ENCODE measurements around the gene MEF2B.
A peak's percentile ranks its signal among the peaks of the same experiment; 100 is the strongest.
"Not testable (repeated sequence)": the region's sequence is repeated elsewhere in the genome, so short reads cannot be mapped to it uniquely, and the experiment has no call there.

Gene MEF2B

DNA sequence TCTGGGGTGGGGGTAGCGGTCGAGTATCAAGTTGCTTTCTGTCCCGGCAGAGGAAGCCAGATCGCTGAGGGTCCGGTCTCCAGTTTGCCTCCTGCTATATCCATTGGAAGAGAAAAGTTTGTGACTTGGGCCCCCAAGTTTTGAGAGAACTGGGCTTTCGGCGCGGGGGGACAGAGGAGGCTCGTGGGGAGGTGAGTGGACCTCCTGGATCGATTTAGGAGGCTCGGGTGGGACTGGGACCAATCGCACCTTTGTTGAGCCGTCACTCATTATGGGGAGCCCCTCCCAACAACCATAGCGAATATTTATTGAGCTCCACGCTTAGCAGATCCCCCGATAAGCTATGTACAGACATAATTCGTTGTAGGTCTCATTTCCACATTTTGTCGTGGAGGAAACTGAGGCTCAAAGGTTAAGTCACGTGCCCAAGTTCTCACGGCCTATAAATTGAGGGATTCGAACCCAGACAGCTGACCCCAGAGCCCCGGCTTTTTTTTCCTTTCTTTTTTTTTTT lies 22.9 kb upstream of the MEF2B start:
- no peak for DNase-seq

DNA sequence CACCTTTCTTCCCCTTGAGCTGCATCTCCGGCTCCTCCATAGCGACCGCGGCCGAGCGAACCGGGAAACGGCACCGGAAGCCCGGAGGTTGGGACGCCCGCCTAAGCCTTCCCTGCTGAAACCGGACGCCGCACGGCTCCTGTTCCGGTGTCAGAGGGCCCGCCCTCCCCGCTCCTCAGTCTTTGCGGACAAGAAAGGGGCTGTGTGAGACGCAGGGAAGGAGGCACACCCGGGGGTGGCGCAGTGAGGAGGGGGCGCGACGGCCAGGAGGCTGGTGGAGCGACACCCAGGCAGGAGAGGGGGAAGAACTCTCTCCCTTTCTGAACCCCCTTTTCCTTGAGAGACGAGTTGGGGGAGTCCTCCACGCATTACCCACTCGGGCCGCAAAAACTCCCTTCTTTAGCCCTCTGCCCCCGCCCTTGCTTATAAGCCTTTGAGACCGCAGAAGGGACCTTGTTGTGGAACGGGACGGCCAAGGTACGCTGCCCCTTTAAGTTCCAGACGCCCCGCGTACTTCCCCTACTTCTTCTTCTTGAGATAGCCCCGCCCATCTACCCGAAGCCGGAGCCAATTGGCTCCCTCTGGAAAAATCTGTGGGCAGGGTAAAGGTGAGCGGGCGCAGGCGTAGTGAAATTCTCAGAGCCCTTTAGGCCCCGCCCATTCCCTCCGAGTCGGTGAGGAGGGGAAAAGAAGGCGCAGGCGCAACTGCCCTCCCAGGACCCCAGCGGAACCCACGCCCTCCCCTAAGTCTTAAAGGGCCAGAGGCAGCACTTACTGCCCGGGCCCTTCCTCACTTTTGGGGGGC lies 22.2 kb upstream of the MEF2B start, which contains the start of the genes BORCS8 and RFXANK:
Gene BORCS8, minus strand, starts transcription at position 75 of the 805 bp plus-strand sequence. Its CDS starts 35 bp downstream, at position 40.
Gene RFXANK, plus strand, starts transcription at position 181 of the 805 bp plus-strand sequence. CDS start 1,689 bp downstream, outside the sequence.
- DNase-seq: peak; percentile 98

DNA sequence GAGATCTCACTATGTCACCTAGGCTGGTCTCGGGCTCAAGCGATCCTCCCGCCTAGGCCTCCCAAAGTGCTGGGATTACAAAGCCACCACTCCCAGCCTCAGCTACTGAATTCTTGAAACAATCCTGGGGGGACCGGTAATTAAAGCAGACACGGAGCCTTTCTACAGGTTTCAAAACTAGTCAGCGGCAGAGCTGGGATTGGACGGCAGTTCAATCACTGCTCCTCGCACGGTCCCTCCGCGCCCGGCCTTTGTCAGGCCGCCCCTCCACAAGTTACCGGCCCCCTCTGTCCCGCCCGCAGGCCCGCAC lies 21.7 kb upstream of the MEF2B start:
- no peak for DNase-seq

DNA sequence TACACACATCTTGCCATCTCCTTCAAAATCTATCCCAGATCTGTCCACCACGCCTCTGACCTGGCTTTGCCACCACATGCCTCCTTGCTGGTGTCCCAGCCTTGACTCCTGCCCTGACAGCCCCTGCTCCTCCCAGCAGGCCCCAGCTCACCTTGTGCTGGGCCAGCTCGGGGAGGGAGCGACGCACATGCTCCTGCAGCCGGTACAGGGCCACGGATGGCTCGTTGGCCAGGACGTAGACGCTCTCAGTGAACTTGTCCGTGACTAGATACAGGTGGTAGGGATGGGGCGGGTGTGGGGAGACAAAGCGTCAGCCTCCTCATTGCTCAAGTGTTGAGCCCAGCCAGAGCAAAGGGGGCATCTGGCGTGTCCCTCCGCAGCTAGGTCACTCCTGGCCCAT lies 16.7 kb upstream of the MEF2B start:
- DNase-seq: no peak

DNA sequence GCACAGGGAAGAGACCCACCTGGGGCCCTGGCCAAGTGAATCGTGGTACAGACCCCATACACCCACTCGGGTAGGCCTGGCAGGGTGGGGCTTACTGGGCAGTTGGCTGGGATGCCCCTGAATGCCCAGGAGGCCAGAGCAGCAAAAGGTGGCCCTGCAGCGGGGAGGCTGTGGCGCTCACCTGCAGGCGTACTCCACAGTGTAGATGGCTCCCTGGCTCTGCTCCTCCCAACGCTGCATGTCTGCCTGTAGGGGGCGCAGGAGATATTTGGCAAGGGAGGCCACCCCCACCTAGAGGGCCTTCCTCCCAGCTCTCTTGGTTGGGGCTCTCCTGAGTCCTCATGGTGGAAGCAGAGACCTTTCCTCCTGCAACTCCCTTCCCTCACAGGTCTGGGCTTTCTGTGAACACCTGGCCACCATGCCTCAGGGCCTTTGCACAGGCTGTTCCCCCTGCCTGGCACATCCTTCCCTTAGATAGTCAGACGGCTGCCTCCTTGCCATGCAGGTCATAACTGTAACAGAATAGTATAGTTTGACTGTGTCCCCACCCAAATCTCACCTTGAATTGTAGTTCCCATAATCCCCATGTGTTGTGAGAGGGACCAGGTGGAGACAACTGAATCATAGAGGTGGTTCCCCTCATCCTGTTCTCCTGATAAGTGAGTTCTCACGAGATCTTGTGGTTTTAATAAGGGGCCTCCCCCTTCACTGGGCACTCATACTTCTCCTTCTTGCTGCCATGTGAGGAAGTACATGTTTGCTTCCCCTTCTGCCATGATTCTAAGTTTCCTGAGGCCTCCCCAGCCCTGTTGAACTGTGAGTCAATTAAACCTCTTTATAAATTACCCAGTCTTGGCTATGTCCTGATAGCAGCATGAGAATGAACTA lies 16.0 kb upstream of the MEF2B start:
- peak; percentile 17 for DNase-seq

DNA sequence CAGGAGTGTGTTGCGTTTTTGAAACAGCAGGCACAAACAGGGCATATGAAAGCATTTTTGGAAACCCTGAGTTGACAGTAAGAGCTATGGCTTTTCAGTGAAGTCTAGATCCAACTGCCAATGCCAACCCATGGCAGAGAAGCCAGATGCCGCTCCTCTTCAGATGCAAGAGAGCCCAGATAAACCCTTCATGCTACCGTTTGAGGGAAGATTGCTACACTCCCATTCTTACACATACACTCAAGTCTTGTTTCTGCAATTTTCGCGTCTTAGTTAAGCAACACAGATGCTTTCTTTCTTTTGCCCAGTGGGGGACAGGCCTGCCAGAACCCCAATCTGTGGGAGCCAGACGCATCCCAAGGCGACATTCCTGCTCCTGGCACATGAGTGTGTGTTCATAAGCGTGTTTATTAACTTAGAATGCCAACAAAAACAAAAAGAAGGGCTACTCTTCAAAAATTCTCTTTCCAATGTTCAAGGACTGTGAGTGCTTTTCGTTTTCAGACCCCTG lies 11.5 kb upstream of the MEF2B start:
- DNase-seq: no peak

DNA sequence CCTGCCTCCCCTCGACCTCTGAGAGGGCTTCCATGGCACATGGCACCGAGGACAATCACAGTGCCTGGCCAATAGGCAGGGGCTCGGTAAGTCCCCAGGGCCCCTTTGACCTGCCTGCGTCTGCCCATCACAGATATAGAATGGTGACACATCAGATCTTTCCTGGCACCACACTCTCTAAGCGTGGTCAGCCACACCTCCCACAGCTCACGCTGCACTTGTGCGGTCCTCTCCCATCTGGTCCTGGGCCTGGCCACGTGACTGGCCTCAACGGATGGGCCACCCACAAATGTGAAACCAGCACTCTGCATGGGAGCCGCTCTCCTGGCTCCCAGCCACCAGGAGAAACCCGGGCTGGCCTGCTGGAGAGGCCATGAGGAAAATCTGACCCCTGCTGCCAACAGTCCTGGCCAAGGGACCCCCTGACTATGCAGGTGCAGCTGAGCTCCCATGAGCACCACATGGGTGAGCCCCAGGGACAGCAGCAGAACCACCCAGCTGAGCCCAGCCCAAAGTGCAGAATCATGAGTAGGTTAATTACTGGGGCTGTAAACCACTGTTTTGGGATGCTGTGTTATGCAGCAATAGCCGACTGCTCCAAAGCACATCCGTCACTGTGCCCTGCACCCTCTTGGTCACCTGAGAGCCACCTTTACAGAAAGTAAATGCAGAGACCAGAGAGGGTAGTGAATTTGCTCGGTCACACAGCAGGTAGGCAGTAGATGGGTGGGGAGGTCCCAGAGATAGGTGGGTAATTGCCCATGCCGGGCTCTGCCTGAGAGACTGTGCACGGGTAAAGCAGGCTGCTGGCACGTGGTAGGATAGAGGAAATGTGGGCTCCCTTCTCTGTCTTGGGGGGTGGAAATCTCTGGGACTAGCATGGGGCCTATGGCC lies 9.7 kb upstream of the MEF2B start:
- no peak for DNase-seq

DNA sequence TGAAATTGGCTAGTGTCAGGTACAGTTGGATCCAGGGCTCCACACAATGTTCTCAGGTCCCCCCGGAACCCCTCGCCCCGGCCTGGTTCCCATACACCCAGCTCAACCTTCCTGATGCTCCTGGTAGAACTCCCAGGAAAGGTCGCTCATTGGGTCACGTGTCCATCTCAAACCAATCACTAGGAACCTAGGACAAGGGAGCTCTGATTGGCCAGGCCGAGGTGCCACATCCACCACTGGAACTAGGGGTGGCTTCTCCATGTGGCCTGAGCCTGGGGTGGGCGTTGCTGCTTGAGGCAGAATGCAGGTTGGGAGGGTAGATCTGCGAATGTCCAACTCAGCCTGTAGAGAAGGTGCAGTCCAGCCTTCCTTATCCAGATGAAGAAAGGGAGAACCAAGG lies 6.9 kb upstream of the MEF2B start:
- no peak for DNase-seq

DNA sequence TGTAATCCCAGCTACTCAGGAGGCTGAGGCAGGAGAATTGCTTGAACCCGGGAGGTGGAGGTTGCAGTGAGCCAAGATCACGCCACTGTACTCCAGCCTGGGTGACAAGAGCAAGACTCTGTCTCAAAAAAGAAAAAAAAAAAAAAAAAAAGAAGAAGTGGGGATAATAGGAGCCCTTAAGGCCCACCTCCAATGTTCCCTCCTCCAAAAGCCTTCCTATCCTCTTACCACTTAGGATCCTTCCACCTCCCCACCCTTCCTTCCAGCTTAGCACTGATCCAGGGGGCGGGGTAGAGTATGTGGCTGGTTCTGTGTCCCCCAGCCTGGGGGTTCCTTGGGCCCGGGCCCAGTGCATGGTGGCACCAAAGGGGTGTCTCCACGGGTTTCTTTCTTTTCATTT lies 3.2 kb upstream of the MEF2B start:
- not testable (repeated sequence) for DNase-seq

DNA sequence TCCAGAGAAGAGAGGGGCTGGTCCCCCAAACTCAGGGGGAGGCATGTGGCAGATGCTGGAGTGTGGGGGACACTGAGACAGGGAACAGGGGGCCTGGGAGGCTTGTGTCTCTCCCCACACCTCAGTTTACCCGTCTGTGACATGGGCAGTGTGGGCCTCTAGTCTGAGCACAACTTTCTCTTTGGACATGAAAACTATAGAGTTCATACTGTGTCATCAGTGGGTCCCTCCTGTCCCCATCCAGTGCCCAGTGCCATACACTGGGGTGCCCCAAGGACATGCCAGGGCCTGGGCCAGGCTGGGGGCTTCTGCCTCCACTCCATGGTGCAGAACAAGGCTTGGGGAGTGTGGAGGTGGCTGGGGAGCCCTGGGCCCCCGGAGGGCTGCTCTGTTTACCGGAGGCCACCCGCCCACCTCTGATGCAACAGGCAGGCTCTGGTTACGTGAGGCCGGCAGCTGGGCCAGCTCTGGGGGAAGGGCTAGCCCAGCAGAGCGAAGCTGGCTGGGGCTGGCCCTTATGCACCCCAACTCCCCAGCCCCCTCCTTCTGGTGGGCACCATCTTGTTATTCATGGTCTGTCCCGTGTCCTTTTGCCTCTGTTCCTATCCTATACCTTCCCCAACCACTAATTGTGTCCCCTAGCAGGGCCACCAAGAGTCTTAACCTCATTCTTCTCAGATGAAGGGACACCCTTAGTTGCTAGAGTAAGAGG lies 1.9 kb upstream of the MEF2B start:
- DNase-seq: peak; percentile 11

DNA sequence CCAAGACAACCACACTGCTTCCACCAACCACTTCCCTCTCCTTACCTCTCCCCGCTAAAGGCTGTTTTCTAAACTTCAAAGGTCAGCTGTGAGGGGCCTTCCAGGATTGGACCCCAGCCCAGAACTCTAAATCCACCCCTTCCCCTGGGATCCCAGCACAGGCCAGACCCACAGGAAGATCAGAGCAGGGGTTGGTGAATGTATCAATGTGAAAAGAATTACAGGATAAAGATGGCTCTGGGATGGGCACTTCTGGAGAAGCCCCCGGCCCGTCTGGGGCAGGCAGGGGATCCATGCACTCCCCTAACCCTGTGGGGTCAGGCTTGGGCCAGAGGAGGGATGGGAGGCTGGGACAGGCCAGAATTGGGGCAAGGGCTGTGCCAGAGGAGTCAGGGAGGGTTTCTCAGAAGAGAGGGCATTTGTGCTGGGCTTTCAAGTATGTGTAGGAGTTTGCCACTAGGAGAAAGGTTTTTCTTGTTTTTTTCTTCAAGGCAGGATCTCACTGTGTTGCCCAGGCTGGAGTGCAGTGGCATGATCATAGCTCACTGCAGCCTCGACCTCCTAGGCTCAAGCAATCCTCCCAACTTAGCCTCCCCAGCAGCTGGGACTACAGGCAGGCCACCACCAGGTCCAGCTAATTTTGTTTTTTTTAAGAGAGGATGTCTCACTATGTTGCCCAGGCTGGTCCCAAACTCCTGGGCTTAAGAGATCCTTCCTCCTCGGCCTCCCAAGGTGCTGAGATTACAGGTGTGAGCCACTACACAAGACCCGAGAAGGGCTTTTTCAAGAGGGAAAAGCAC lies 1.0 kb upstream of the MEF2B start:
- no peak for DNase-seq

DNA sequence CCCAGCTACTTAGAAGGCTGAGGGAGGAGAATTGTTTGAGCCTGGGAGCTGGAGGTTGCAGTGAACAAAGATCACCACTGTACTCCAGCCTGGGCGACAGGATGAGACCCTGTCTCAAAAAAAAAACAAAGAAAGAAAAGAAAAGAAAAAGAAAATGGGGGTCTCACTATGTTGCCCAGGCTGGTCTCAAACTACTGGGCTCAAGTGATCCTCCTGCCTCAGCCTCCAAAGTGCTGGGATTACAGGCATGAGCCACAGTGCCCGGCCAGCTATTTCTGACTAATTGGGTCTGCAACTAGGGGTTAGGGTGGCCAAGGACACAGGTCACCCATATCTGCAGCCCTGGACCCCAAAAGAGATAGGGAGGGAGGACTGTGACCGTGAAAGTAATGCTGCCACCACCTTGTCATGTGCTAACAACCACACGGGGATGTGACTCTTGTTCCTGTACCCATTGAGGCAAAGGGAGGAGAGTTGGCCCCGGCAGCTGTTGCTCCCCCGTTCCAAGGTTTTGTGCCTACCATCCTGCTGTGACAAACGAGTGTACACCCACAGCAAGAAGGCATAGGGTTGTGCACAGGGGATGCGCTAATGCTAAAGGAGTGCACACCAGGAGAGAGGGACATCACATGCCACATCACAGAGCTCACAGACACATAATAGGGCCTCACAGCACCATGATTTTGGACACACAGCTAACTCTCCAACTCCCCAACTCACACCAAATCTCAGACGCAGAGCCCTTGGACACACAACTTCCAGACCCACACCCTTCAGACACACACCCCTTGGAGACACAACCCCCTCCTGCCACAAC lies 619 bp downstream of the MEF2B start:
- no peak for DNase-seq

DNA sequence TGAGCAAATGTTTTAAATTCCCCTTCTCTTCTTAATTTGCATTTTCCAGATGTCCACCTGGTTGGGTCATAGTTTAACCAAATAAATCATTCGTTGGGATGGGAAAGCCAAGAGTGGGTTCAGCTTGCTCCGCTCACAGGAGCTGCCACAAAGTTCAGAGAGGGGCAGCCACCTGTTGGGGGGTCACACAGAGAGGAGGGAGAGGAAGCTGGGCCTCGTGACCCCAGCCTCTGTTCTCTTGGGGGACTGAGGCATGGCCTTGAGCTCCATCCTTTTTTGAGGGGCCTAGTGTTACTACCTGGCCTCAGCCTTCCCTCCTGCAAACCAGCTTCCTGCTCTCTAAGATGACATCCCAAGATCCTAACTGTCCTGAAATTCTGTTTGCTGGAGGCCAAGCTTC lies 2.5 kb downstream of the MEF2B start:
- no peak for DNase-seq

DNA sequence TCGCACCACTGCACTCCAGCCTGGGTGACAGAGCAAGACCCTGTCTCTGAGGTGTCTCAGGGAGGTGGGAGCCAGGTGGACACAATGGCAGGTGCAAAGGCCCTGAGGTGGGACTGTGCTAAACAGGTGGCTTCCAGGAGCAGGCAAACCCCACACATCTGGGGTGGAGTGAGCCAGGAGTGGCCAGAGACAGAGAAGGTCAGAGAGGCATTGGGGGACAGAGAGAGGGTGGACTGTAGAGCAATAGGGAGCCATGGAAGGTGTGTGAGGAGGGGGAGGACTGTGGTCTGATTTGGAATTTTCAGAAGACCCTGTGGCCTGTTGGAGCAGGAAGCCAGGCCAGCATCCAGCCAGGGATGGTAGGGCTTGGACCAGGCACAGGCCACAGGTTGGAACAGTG lies 4.7 kb downstream of the MEF2B start:
- DNase-seq: no peak

DNA sequence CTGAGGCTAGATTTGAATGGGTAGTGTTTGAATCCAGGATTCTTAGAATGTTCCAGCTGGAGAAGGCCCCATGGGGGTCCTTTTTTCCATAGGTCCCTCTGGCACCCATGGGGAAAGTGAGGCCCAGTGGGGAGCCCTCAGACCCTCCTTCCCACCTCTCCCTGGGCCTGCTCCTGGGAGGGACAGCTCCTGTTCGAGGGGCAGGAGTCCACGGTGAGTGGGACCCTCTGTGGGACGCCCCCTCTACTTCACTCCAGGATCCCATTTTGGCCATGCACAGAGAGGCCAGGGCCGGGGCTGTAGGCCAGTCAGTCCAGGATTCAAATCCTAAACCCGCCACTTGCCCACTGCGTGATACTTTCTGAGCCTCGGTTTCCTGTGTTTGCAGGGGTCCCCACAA lies 7.6 kb downstream of the MEF2B start:
- DNase-seq: no peak

DNA sequence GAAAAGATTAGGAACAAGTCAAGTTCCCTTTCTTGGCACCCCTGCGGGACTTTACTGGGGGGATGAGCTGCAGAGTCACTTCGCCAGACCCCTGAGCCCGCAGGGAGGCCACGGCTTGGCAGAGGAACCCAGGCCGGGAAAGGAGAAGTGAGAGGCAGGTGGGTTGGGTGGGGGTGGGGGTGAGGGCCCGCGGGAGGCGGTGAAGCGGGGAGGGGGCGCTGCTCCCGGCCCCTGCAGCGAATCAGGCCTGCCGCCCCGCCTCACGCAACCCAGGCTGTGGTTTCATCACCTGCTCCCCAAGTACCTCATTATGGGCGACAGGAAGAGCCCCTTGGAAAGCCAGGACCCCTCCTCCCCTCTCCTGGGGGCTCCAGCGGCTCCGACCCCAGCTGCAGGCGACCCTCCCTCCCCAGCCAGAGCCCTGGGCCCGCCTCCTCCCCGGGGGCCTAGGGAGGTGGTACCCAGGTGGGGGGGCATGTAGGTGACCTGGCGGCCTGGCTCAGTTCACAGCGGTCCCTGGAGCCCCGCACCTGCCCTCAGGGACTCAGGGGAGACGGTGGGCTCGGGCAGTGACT lies 9.5 kb downstream of the MEF2B start:
- no peak for DNase-seq

DNA sequence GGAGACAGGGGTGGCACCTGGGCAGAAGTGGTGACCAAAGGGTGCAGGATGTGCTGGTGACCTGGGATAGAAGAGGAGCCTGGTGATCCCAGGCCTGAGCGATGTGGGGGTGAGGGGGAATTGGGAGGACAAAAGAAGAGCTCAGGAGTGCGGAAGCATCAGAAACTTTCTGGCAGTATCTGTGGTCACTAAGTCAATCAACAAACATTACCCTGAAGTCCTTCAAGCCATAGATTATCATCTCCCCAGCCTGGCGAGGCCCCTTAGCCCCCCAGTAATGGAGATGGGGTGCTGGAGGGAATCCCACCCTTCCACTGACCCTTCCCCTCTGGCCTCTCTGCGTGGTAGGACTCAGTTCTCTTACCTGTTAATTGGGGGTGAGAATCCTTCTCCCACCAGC lies 10.5 kb downstream of the MEF2B start:
- no peak for DNase-seq

DNA sequence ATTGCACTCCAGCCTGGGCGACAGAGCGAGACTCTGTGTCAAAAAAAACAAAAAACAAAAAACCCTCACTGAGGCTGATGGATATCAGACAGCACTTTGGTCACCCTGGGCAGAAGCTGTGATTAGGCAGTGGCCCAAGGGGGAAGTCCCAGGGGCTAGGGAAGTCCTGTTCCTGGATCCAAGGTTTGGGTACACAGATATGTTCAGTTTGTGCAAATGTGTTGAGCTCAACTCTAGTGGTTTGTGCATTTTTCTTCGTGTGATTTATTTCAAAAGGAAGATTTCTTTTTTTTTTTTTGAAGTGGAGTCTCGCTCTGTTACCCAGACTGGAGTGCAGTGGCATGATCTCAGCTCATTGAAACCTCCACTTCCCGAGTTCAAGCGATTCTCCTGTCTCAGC lies 12.3 kb downstream of the MEF2B start:
- DNase-seq: no peak

DNA sequence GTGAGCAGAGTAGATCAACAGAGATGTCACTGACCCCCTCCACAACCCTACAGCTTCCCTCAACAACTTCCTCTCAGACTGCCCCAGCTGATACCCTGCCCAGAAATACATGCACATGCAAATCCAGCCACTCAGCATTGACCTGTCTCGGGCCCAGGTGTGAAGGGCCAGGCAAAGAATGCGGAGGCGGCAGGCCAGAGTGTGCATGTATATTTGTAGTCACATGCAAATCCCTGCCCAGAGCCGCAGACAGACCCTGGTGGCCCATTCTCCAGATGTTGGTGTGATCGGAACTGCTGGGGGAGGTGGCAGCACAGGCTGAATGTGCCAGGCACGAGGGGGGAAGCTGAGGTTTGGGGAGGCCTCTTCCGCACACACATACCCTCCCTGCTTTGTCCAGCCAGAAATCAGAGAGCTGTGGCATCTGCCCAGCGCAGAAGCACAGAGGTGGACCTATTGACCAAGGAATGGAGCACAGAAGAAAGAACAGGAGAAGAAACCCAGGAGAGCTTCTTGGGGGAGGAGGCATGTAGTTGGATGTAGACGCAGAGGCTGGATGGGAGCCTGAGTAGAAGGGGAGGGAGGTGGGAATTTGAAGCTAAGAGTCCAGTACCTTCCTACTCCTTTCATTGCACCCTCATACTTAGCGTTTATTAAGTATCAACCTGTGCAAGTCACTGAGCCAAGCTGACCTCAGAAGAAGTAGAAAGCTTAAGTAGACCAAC lies 14.4 kb downstream of the MEF2B start:
- no peak for DNase-seq
